ENCODE results near the gene ATXN2. TPM values are rescaled to one million over a fixed set of nuclear protein-coding genes. Genes with fewer than 3 reads are reported as not detected.

Gene ATXN2
- total RNA-seq, 1 donor from 2014 or later, result 32.0 TPM

DNA sequence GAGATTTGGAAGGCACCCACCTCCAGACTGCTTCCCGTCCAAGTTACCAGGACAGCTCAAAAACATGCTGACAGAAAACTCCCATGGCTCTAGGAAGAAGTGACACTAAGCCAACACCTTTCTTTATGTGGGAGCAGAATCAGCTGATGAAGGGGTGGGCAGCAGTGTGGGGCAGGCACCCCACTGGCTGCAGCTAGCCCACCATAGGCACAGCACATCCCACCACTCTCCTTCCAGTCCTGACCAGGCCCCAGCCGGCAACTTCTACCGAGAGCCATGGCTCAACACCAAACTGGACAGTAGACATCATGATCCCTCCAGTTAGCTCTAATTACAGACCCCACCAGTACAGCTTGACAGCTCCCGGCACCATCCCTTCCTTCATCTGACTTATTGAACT is 148.4 kb downstream of the ATXN2 start:
- DNase-seq, result no peak

DNA sequence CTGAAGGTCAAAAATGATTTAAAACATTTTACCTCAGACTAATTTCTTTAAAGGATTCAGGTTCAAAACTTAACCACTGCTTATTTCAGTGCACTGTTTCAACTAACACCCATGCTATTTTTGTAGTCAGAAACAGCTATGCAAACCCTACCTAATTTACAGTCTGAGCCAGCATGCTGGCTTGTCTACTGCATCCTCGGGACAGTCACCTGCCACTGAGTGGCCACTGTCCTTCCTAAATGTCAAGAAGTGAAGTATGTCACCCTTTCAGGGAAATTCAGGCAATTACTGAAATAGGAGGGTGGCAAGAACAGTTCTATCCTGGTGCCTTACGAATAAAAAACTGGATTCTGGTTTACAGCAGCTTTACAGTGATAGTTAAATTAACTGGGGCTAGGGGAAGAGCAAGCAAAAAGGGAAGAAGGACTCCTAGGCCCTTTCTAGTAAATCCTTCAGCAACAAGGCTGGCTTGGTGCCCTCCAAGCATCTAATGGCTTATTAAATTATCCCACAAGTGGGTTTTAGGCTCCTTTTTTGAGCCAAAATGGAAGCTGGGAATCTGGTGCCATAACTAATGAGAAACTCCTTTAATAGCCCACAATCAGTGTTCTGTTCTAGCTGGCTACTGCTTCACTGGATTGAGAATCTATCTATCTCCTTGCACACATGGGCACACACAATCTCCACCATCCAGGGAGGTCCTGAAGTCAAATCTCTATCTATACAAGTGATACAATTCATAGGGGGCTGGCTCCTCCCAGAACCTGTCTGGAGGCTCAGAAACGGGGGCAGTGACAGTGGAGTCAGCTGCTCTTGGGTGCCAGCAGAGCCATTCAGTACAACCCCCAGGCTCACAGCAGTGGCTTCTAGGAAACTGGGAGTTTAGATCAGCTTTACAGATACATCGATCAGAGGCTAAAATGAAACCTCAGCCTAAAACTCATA is 150.0 kb downstream of the ATXN2 start:
- DNase-seq, result no peak

GRCh38 chr12:111448266-111448830 is 150.8 kb downstream of the ATXN2 start:
- no peak for DNase-seq

DNA sequence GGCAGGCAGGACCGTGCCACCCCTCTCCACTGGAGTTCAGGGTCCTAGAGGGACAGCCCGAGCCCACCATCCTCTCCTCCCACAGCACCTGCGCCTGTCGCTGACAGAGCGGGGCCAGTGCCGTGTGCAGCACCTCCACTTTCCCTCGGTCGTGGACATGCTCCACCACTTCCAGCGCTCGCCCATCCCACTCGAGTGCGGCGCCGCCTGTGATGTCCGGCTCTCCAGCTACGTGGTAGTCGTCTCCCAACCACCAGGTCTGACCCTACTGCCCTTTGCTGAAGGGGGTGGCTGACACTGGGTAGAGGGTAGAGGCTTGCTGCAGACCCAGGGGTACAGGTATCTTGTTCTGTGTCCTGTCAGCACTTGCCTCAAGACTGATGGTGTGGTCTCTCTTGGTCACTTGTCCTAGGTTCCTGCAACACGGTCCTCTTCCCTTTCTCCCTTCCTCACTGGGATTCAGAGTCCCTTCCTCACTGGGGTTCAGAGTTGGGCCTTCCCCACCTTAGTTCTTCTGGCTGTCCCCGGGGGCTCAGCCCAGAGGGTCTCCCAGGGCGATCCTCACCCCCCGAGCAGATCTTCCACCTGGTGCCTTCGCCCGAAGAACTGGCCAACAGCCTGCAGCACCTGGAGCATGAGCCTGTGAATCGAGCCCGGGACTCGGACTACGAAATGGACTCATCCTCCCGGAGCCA is 151.4 kb downstream of the ATXN2 start:
- no peak for DNase-seq

- no peak for DNase-seq
Measured at GRCh38 chr12:111446631-111447570, 152.2 kb downstream of the ATXN2 start.

DNA sequence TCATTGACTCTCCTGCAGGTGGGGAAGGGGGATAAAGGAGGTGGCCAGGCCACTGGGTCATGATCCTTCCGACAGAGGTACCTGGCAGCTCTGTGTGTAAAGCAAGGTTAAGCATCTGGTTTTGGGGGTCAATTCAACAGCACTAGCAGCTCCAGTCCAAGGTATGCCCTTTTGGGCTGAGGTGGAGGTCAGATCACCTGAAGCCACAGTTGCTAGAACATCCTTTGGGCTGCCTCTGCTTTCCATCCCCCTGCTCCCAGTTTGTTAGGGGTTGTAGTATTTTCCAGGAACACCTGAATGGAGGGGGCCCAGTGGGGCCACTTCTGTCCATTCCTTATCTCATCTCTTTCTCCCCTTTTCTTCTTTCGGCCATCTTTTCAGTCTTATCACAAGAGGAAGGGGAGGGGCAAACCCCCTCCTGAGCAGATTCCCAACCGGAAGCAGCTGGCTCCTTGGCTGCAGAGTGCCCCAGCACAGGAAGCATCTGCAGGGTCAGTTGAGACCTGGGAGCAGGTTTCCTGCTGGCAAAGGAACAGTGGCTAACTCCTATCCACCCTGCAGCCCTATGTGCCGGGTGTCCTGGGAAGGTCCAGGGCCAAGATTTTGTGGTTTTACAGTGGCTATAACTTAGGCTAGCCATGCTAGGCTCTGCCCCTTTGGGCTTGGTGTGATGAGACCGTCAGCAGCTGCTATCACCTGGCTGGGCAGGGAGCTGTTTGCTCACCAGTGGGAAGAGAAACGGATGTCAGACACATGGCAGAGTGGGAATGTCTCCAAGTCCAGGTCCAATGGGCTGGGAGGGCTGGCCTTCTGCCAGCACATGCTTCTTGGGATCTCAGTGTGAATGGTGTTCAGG is 153.2 kb downstream of the ATXN2 start:
- peak; percentile 99 for DNase-seq

- peak; percentile 66 for DNase-seq
Measured at GRCh38 chr12:111444925-111445725, 154.0 kb downstream of the ATXN2 start.

DNA sequence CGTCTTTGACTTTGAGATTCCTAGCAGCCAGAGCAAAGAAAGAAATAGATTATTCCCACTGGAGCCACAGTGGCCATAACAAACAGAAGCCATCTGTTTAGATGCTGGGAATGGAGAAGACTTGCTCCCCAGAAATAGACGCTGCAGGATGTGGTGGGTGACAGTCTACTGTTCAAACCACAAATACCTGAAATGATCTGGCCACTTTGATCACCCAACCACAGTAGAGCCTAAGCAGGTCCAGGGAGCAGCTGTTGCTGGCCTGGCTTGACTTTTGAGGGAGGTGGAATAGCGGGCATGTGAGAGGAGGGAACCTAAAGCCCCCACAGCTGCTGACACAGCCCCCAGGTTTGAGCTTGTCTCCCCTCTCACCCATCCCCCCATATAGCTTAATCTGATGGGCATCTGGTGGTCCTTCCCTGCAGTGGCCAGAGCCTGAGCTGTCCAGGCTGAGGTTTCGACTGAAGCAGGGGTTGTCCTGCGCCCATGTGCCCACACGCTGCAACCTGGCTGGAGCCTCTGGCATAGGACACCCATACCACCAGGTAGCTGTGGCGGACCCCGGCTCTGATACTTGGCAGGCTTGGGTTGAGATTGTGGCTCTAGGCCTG is 154.7 kb downstream of the ATXN2 start:
- no peak for DNase-seq

DNA sequence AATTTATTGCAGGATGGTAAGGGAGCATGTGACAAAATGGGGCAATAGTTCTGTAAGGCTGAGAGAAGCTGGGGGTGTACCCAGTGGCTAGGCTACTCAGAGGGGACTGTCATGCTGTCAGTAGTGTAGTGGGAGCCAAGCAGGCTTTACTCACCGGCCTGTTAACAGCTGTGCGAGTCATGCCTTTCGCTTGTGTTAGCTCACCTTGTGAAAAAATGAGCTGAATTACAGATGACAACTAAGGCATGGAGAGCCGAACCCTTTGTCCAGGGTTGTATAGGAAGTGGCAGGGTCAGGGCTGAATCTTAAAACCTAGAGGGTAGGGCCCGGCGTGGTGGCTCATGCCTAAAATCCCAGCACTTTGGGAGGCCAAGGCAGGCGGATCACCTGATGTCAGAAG is 155.5 kb downstream of the ATXN2 start:
- peak; percentile 59 for DNase-seq

- no peak for DNase-seq
Measured at GRCh38 chr12:111443086-111443485, 156.0 kb downstream of the ATXN2 start.

DNA sequence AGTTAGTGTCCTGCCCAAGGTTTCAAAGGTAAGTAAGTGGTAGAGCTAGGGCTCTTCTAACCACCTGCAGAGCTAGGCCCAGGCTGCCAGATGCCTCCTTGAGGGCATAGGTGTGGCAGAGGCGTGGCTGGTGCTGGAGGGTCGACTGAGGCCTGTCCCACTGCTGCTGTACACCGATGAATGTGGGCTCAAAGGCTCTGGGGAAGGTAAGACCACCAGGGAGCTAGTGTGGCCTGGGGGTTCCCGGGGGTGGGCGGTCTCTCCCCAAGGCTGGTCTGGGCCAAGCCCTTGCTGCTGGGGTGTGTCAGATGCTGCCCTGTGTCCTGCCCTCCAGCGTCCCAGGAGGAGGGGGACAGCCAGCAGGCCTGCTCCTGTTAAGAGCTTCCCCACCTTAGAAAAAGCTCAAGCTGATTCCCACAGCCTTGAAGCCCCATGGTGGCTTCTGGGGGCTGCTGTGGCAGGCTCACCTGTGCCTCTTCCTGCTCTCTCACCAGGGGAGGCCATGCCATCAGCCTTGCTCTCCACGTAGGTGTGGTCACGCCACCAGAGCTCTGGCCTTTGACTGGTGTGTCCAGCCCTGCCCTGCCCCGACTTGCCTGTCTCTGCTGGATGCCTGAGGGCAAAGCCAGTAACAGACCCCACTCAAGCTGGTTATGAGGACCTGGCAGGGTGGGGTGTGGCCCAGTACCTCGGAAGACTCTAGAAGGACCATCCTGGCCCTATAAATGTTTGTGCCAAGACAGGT is 156.6 kb downstream of the ATXN2 start:
- no peak for DNase-seq

DNA sequence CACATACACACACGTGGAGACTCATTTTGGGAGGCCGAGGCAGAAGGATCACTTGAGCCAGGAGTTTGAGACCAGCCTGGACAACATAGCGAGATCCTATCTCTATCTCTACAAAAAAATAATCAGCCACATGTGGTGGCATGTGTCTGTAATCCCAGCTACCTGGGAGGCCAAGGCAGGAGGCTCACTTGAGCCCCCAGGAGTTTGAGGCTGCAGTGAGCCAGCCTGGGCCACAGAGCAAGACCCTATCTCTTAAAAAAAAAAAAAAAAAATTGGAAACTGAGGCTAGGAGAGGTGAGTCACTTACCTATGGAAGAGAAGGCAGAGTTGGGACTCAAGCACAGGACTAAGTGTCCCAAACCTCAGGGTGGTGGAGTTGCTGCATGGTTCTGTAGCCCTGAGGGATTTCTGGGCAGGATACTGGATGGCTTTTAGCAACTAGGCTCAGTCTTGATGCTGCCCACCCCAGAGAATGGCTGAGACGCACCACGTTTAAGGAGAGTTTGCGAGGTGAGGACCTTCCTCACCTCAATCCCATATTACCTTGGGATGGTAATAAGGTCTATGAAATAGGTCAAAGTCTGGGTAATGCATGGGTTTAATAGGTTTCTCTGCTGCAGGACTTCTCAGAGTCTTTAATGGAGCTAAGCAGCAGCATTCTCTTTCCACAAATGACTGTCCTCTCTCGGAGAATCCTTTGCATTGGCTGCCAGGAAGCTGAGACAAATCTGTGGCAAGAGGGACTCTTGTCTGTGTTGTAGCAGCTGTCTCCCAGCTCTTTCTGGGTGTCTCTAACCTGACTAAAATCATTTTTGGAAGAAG is 157.8 kb downstream of the ATXN2 start:
- no peak for DNase-seq

GRCh38 chr12:111440631-111441030 is 158.5 kb downstream of the ATXN2 start:
- no peak for DNase-seq

- DNase-seq, result no peak
Measured at GRCh38 chr12:111440152-111440551, 159.0 kb downstream of the ATXN2 start.

DNA sequence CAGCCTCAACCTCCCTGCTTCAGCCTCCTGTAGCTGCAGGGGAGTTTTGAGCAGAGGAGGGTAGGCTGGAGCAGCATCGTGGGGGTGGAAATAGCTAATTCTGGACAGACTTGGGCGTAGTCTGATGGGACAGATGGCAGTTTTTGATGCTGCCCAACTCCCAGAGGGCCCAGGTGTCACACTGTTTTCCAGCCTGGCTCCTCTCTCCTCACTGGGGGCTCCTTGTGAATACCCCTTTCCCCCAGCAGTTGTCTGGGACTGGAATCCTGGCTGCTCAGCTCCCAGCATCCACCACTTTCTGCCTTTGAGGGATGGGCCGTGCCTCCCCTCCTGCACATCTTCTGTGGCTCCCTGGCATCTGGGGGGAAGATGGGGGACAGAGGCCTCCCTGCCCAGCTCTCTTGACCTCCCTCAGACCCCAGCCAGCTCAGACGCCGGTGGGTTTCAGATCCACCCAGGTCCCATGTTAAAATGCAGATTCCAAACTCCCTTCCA is 159.4 kb downstream of the ATXN2 start:
- DNase-seq, result no peak

- DNase-seq, result peak; percentile 70
Measured at GRCh38 chr12:111438481-111438880, 160.6 kb downstream of the ATXN2 start.

DNA sequence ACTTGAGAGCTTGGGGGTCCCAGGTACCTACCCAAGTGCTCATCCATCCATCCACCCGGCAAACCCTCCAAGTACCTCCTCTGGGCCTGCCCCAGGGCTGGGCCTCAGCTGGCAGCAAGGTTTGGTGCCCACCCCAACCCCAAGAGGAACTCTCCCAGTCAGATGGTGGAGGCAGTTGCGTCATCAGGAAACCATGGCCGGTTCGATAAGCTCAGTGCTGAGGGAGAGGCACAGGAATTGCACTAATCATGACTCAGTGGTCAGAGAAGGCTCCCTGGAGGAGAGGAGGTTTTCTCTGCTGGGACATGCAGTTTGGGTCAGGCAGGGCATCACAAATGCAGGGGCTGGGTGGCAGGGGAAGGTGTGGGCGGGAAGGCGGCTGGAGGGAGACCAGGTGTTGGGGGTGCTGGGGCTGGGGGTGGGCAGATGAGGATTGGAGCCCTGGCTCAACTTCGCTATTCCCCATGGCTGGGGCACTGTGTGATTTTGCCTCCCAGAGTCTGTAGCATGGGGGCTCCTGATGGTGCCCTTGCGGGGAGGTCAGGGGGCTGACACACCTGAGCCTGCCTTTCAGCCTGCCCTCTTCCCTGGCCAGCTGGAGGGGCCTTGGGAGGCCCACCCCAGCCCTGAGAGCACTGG is 161.2 kb downstream of the ATXN2 start:
- peak; percentile 96 for DNase-seq

- no peak for DNase-seq
Measured at GRCh38 chr12:111436811-111437210, 162.3 kb downstream of the ATXN2 start.

Data from dermis blood vessel endothelial cell (primary cell).